ENCODE data around the gene ACSM2B.

GRCh38 chr16:20515688-20516090 lies 60.5 kb downstream of the ACSM2B start:
- TF ChIP-seq CTCF (IDR thresholded peaks at IDR 0.05; ENCODE audit: insufficient read depth, low read length, poor library complexity, severe bottlenecking) (no peak), EZH2phosphoT487 (conservative IDR thresholded peaks at IDR 0.05; ENCODE audit: low read length) (no peak)

Data from SU-DHL-6 (cell line).